Keratinocyte (primary cell): ENCODE data around the gene ZNF787. TPM values are rescaled to one million over a fixed set of nuclear protein-coding genes. Genes with fewer than 3 reads are reported as not detected.

ENCODE experiments used
- DNase-seq: peaks from one replicate; pipeline ENCODE4 v3.0.0-alpha.2; 2011; ENCODE audit warnings: low read depth, missing footprints, low spot score
- FAIRE-seq: peaks from 2 replicates; lab custom pipeline; 2011; peaks lifted over from hg19 to GRCh38; lab: Jason Lieb, UNC
- H2AFZ ChIP-seq: 2 replicates; pipeline ENCODE4 v1.6.0; 2012; ENCODE audit warnings: low read length, control low read depth, inconsistent platforms; ENCODE audit not compliant: control insufficient read depth
- H3K27ac ChIP-seq: 2 replicates; pipeline ENCODE4 v1.5.1; 2011; ENCODE audit warnings: low read length; ENCODE audit not compliant: control insufficient read depth, insufficient read depth
- H3K27me3 ChIP-seq: 3 replicates; pipeline ENCODE4 v1.6.0; 2011; ENCODE audit warnings: low read length; ENCODE audit not compliant: control insufficient read depth, insufficient read depth; ENCODE audit errors: extremely low read depth
- H3K36me3 ChIP-seq, 2 experiments: 2 replicates in 1 of 2; 3 replicates in 1 of 2; pipeline ENCODE4 v1.5.1; 2011; ENCODE audit warnings: low read length in 2 of 2, mild to moderate bottlenecking in 1 of 2; ENCODE audit not compliant: control insufficient read depth in 2 of 2, insufficient read depth in 2 of 2; ENCODE audit errors: extremely low read depth in 1 of 2
- H3K4me1 ChIP-seq: 3 replicates; pipeline ENCODE4 v1.5.1; 2011; ENCODE audit warnings: low read length; ENCODE audit not compliant: control insufficient read depth, insufficient read depth; ENCODE audit errors: extremely low read depth
- H3K4me2 ChIP-seq: 3 replicates; pipeline ENCODE4 v1.6.0; 2011; ENCODE audit warnings: low read depth, low read length; ENCODE audit not compliant: control insufficient read depth, insufficient read depth; ENCODE audit errors: extremely low read depth
- H3K4me3 ChIP-seq, 3 experiments: fragments of 200-600 bp in 1 of 3; sonication (generic) in 1 of 3; 2 replicates in 2 of 3; 3 replicates in 1 of 3; pipeline ENCODE4 v1.5.1; 2011 to 2016; ENCODE audit warnings: low read length in 3 of 3, mild to moderate bottlenecking in 3 of 3, control low read depth in 2 of 3, inconsistent platforms in 1 of 3, low read depth in 1 of 3, mixed read lengths in 1 of 3, mixed run types in 1 of 3, moderate library complexity in 1 of 3; ENCODE audit not compliant: control insufficient read depth in 2 of 3, insufficient read depth in 2 of 3; ENCODE audit errors: extremely low read depth in 1 of 3
- H3K79me2 ChIP-seq: 2 replicates; pipeline ENCODE4 v1.6.0; 2012; ENCODE audit warnings: low read length; ENCODE audit not compliant: control insufficient read depth, insufficient read depth
- H3K9ac ChIP-seq: 3 replicates; pipeline ENCODE4 v1.6.0; 2011; ENCODE audit warnings: low read length; ENCODE audit not compliant: control insufficient read depth, insufficient read depth; ENCODE audit errors: extremely low read depth
- H3K9me1 ChIP-seq: 3 replicates; pipeline ENCODE4 v1.6.0; 2011; ENCODE audit warnings: low read length; ENCODE audit not compliant: control insufficient read depth, insufficient read depth; ENCODE audit errors: extremely low read depth
- H3K9me3 ChIP-seq: 2 replicates; pipeline ENCODE4 v1.5.1; 2012; ENCODE audit warnings: low read depth, low read length; ENCODE audit not compliant: control insufficient read depth
- H4K20me1 ChIP-seq: 3 replicates; pipeline ENCODE4 v1.6.0; 2011; ENCODE audit warnings: low read length; ENCODE audit not compliant: control insufficient read depth, insufficient read depth; ENCODE audit errors: extremely low read depth
- CTCF ChIP-seq, 3 experiments: IDR thresholded peaks in 1 of 3; conservative IDR thresholded peaks in 1 of 3; optimal IDR thresholded peaks in 1 of 3; 2 replicates in 2 of 3; 3 replicates in 1 of 3; pipeline versions ENCODE3 to v1.5.1; 2011; ENCODE audit warnings: low read length in 3 of 3, mild to moderate bottlenecking in 3 of 3, moderate library complexity in 2 of 3, control low read depth in 1 of 3, inconsistent platforms in 1 of 3; ENCODE audit not compliant: insufficient read depth in 2 of 3; ENCODE audit errors: extremely low read depth in 1 of 3
- EZH2 ChIP-seq: IDR thresholded peaks from one replicate; pipeline ENCODE4 v1.6.1; 2012; ENCODE audit warnings: inconsistent platforms, mild to moderate bottlenecking, low read length, moderate library complexity
- dilution Hi-C: fragments of 300-500 bp; cut with MboI; formaldehyde crosslinking; loops from one replicate; pipeline ENCODE4 v1.7.0; 2020; ENCODE audit warnings: low sequenced_read_pairs; ENCODE audit not compliant: extremely low pct_ligation_motif_present
- polyA plus RNA-seq, 5 experiments: library from polyadenylated mRNA; depleted of rRNA in 3 of 5; stranded (reverse) in 3 of 5; stranded (forward) in 1 of 5; unstranded in 1 of 5; fragments of >200 nt; gene quantifications; 1 replicate in 1 of 5; 2 replicates in 3 of 5; 3 replicates in 1 of 5; pipeline versions ENCODE4 v1.2.1 to v1.2.3, GENCODE V29; 2011 to 2012; ENCODE audit warnings: missing spikeins in 2 of 5, low read depth in 1 of 5, low replicate concordance in 1 of 5

Gene ZNF787
- polyA plus RNA-seq, 1 donor (not counting 4 experiments of a cell fraction or from before 2014, with no cell fraction given) = 5.6 TPM

DNA sequence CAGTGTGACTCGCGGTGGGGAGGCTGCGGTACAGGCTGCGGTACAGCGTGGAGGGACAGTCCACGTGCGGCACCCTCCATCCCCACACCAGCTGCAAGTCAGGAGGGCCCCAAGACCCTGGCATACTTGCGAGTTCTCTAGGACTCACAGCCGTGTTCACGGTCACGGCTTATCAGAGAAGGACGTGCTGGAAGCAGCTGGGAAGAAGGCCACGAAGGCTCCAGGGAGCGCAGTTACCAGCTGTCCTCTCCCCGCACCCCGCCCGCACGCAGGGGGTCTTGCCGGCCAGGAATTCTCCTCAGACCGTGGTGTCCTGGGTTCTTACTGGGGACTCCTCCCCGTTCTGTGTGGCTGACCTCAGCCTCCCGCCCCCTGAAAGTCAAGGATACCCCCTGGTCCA lies 26.2 kb upstream of the ZNF787 start:
- Histone ChIP-seq H3K27me3 (no peaks in the 10 kb centered on the region), H3K9me3 (no peaks in the 10 kb centered on the region), H3K79me2 (peaks cover 29% of the 10 kb centered on the region), H3K4me1 (no peaks in the 10 kb centered on the region), H3K27ac (no peak overlapping the region), H4K20me1 (no peaks in the 10 kb centered on the region), H3K4me2 (no peak overlapping the region), H3K9me1 (no peaks in the 10 kb centered on the region), H2AFZ (no peak overlapping the region), H3K9ac (no peak overlapping the region), H3K36me3 (peaks cover 9 to 13% of the 10 kb centered on the region in 2 experiments), H3K4me3 (no peak overlapping the region)
- TF ChIP-seq EZH2 = no peak
- TF ChIP-seq CTCF (optimal IDR thresholded peaks at IDR 0.05 in 1 of 3, IDR thresholded peaks at IDR 0.05 in 1 of 3, conservative IDR thresholded peaks at IDR 0.05 in 1 of 3; ENCODE audit: extremely low read depth in 1 of 3, insufficient read depth in 2 of 3, low read length in 3 of 3) = no peak
- dilution Hi-C loops = no loop called here
- DNase-seq = no peak
- no peak for FAIRE-seq

GRCh38 chr19:56146904-56147303 lies 25.8 kb upstream of the ZNF787 start:
- no peak for TF ChIP-seq EZH2
- no peak for TF ChIP-seq CTCF (optimal IDR thresholded peaks at IDR 0.05 in 1 of 3, IDR thresholded peaks at IDR 0.05 in 1 of 3, conservative IDR thresholded peaks at IDR 0.05 in 1 of 3; ENCODE audit: extremely low read depth in 1 of 3, insufficient read depth in 2 of 3, low read length in 3 of 3)
- H3K9me1 ChIP-seq = no peaks in the 10 kb centered on the region

More at GRCh38 chr19:56146904-56147303, 25.8 kb upstream of the ZNF787 start:
- FAIRE-seq (no peak), DNase-seq (no peak)
- dilution Hi-C loops = no loop called here
- no peak overlapping the region for H3K4me3 ChIP-seq
- peaks cover 33% of the 10 kb centered on the region for H3K79me2 ChIP-seq
- H3K4me1 ChIP-seq = peaks cover 2% of the 10 kb centered on the region
- peaks cover 9 to 13% of the 10 kb centered on the region in 2 experiments for H3K36me3 ChIP-seq
- H2AFZ ChIP-seq = no peak overlapping the region
- no peak overlapping the region for H3K4me2 ChIP-seq
- no peaks in the 10 kb centered on the region for H4K20me1 ChIP-seq
- no peaks in the 10 kb centered on the region for H3K9me3 ChIP-seq
- no peak overlapping the region for H3K9ac ChIP-seq
- H3K27ac ChIP-seq = no peak overlapping the region
- H3K27me3 ChIP-seq = no peaks in the 10 kb centered on the region
